ENCODE data around the gene PRKAR1A.

GRCh38 chr17:68542698-68543463 is 30.7 kb downstream of the PRKAR1A start:
- TF ChIP-seq CTCF (IDR thresholded peaks at IDR 0.05) = no peak
- TF ChIP-seq POLR2A (IDR thresholded peaks at IDR 0.05) = no peak

Measured in suprapubic skin (tissue), 3 donors.